Left lung (tissue), 10 donors: ENCODE measurements around the gene MFNG. TPM values are rescaled to one million over a fixed set of nuclear protein-coding genes. Genes with fewer than 3 reads are reported as not detected.
A peak's percentile ranks its signal among the peaks of the same experiment; 100 is the strongest.

Source experiments
- ATAC-seq: fragments of 200-7000 bp; cut with Tn5 transposase; one replicate; pipeline ENCODE4 v1.9.1; 2020; ENCODE audit warnings: moderate library complexity
- DNase-seq, 4 donors: peaks; one replicate each; pipeline ENCODE4 v3.0.0-alpha.2; 2013 to 2020
- H3K27ac ChIP-seq, 2 donors: fragments of 200-600 bp; sonication (generic) in 1 of 2; one replicate each; pipeline versions ENCODE4 v1.5.0 to v1.8.0; 2020 to 2021
- H3K27me3 ChIP-seq, 2 donors: fragments of 200-600 bp; sonication (generic) in 1 of 2; one replicate each; pipeline versions ENCODE4 v1.5.0 to v1.8.0; 2020 to 2021
- H3K36me3 ChIP-seq, 2 donors: fragments of 200-600 bp; sonication (generic) in 1 of 2; one replicate each; pipeline versions ENCODE4 v1.5.0 to v1.8.0; 2020 to 2021
- H3K4me1 ChIP-seq, 2 donors: fragments of 200-600 bp; one replicate each; pipeline ENCODE4 v1.8.0; 2021
- H3K4me3 ChIP-seq, 2 donors: fragments of 200-600 bp; sonication (generic) in 1 of 2; one replicate each; pipeline versions ENCODE4 v1.5.0 to v1.8.0; 2020 to 2021; ENCODE audit warnings: mild to moderate bottlenecking in 1 of 2
- H3K9me3 ChIP-seq, 2 donors: fragments of 200-600 bp; sonication (generic) in 1 of 2; one replicate each; pipeline versions ENCODE4 v1.5.0 to v1.8.0; 2020 to 2021
- CTCF ChIP-seq, 2 donors: fragments of 200-600 bp; sonication (generic) in 1 of 2; IDR thresholded peaks; one replicate each; pipeline versions ENCODE4 v1.5.0 to v1.8.0; 2021; ENCODE audit warnings: antibody characterized with exemption in 2 of 2
- intact Hi-C, 2 donors: fragments of 100-400 bp; cut with DNase I; formaldehyde crosslinking; loops; one replicate each; pipeline versions ENCODE4 v1.11.2 to v1.14.2; 2022
- polyA plus RNA-seq, 6 donors: library from polyadenylated mRNA; unstranded; fragments of 120-200 nt; gene quantifications; one replicate each; pipeline ENCODE4 v1.2.1, GENCODE V29; 2013; ENCODE audit not compliant: insufficient read length in 6 of 6
- total RNA-seq, 2 donors: library from RNA; stranded (reverse); fragmentation: NEBNext Ultra II Directional; extraction: Animal tissue kit (Norgen Biotek cat#: 25700); gene quantifications; one replicate each; pipeline ENCODE4 v1.2.1, GENCODE V29; 2021
- donor health status: DM: no; HTN: yes; CAD: no.
- donor health status: DM: no; HTN: no; CAD: no.

MFNG gene
- total and polyA plus RNA-seq, 8 donors: 17.7 to 46.4 (median 22.3) TPM

- Histone ChIP-seq H3K27me3 (peaks cover 7 to 42% of the 10 kb centered on the region in 2 donors), H3K9me3 (no peaks in the 10 kb centered on the region), H3K4me1 (peaks cover 0 to 21% of the 10 kb centered on the region in 2 donors), H3K27ac (peak overlapping the region in 1 of 2 donors; percentile 71), H3K4me3 (peak overlapping the region; percentile 48 to 52), H3K36me3 (no peaks in the 10 kb centered on the region)
- intact Hi-C loops: no loop called here
- ATAC-seq (peak; percentile 46), DNase-seq (peak in 1 of 4 donors; percentile 80)
- no peak for TF ChIP-seq CTCF (IDR thresholded peaks at IDR 0.05)
Observed at GRCh38 chr22:37518509-37519267, 32.5 kb upstream of the MFNG start.

- no peak for ATAC-seq
- intact Hi-C loops: no loop called here
- TF ChIP-seq CTCF (IDR thresholded peaks at IDR 0.05): no peak
- no peaks in the 10 kb centered on the region for H3K36me3 ChIP-seq
- H3K27me3 ChIP-seq: peaks cover 7 to 41% of the 10 kb centered on the region in 2 donors
- H3K4me3 ChIP-seq: peak overlapping the region in 1 of 2 donors; percentile 52
- no peaks in the 10 kb centered on the region for H3K9me3 ChIP-seq
- DNase-seq: peak in 1 of 4 donors; percentile 24
- H3K27ac ChIP-seq: no peak overlapping the region
- peaks cover 0 to 21% of the 10 kb centered on the region in 2 donors for H3K4me1 ChIP-seq
Observed at GRCh38 chr22:37517826-37518450, 31.8 kb upstream of the MFNG start.

- no peak overlapping the region for H3K4me3 ChIP-seq
- H3K9me3 ChIP-seq: no peaks in the 10 kb centered on the region
- intact Hi-C loops: no loop called here
- peaks cover 4 to 25% of the 10 kb centered on the region in 2 donors for H3K4me1 ChIP-seq
- H3K27me3 ChIP-seq: peaks cover 7 to 41% of the 10 kb centered on the region in 2 donors
- ATAC-seq (no peak), DNase-seq (no peak)
- H3K27ac ChIP-seq: no peak overlapping the region
- H3K36me3 ChIP-seq: no peaks in the 10 kb centered on the region
- no peak for TF ChIP-seq CTCF (IDR thresholded peaks at IDR 0.05)
Observed at GRCh38 chr22:37516456-37516855, 30.3 kb upstream of the MFNG start.

GRCh38 chr22:37515901-37516300, 29.7 kb upstream of the MFNG start:
- no peak for ATAC-seq
- TF ChIP-seq CTCF (IDR thresholded peaks at IDR 0.05): no peak

GRCh38 chr22:37514526-37515051, 28.4 kb upstream of the MFNG start:
- H3K27me3 ChIP-seq: peaks cover 7 to 23% of the 10 kb centered on the region in 2 donors
- no peak for TF ChIP-seq CTCF (IDR thresholded peaks at IDR 0.05)
- DNase-seq (peak in 1 of 4 donors; percentile 54), ATAC-seq (no peak)
- H3K4me3 ChIP-seq: no peak overlapping the region
- H3K4me1 ChIP-seq: peaks cover 4 to 18% of the 10 kb centered on the region in 2 donors
- H3K36me3 ChIP-seq: no peaks in the 10 kb centered on the region
- H3K27ac ChIP-seq: no peak overlapping the region
- intact Hi-C loops: no loop called here
- no peaks in the 10 kb centered on the region for H3K9me3 ChIP-seq

More at GRCh38 chr22:37515901-37516300, 29.7 kb upstream of the MFNG start:
- Histone ChIP-seq H3K4me1 (peaks cover 4 to 25% of the 10 kb centered on the region in 2 donors), H3K27me3 (peaks cover 7 to 36% of the 10 kb centered on the region in 2 donors), H3K4me3 (no peak overlapping the region), H3K36me3 (no peaks in the 10 kb centered on the region), H3K9me3 (no peaks in the 10 kb centered on the region), H3K27ac (no peak overlapping the region)
- peak in 1 of 4 donors; percentile 77 for DNase-seq
- intact Hi-C loops: no loop called here
